Gastroesophageal sphincter (tissue), 4 donors: ENCODE measurements around the gene ALPP. TPM values are rescaled to one million over a fixed set of nuclear protein-coding genes. Genes with fewer than 3 reads are reported as not detected.
"Not testable (repeated sequence)": the region's sequence is repeated elsewhere in the genome, so short reads cannot be mapped to it uniquely, and the experiment has no call there.

Source experiments
- ATAC-seq: fragments of 150-250 bp; one replicate; pipeline ENCODE4 v1.9.1; 2016; ENCODE audit warnings: mild to moderate bottlenecking, moderate library complexity
- H3K27ac ChIP-seq, 4 donors: fragments of 200-600 bp; sonication (generic) in 3 of 4; 1 replicate in 3 of 4; 2 replicates in 1 of 4; pipeline ENCODE4 v1.5.1; 2016 to 2019
- H3K27me3 ChIP-seq: fragments of 200-600 bp; sonication (generic); one replicate; pipeline ENCODE4 v1.5.1; 2019
- H3K36me3 ChIP-seq, 2 donors: fragments of 200-600 bp; sonication (generic); one replicate each; pipeline ENCODE4 v1.5.1; 2019; ENCODE audit warnings: control low read depth in 1 of 2
- H3K4me1 ChIP-seq, 3 donors: fragments of 200-600 bp; sonication (generic); 1 replicate in 2 of 3; 2 replicates in 1 of 3; pipeline ENCODE4 v1.5.1; 2016 to 2019; ENCODE audit warnings: control low read depth in 2 of 3
- H3K4me3 ChIP-seq, 2 donors: fragments of 200-600 bp; sonication (generic); one replicate each; pipeline ENCODE4 v1.5.1; 2019; ENCODE audit warnings: mild to moderate bottlenecking in 1 of 2, moderate library complexity in 1 of 2
- H3K9me3 ChIP-seq, 3 donors: fragments of 200-600 bp; sonication (generic); one replicate each; pipeline ENCODE4 v1.5.1; 2017 to 2019; ENCODE audit warnings: control low read depth in 2 of 3
- EP300 ChIP-seq: sonication (generic); formaldehyde crosslinking; IDR thresholded peaks from one replicate; pipeline ENCODE4 v1.6.1; 2017; ENCODE audit warnings: antibody characterized with exemption, mild to moderate bottlenecking
- POLR2A ChIP-seq, 2 donors: fragments of 450-650 bp; IDR thresholded peaks; one replicate each; pipeline ENCODE4 v1.6.1; 2017; ENCODE audit warnings: antibody characterized with exemption in 2 of 2, mild to moderate bottlenecking in 2 of 2, moderate library complexity in 1 of 2
- POLR2AphosphoS5 ChIP-seq: sonication (generic); formaldehyde crosslinking; IDR thresholded peaks from one replicate; pipeline ENCODE4 v1.6.1; 2017; ENCODE audit warnings: antibody characterized with exemption
- WGBS, 2 donors: methylation state at CpG; one replicate each; pipeline ENCODE4 v1.1.5; 2018; ENCODE audit warnings: low coverage in 1 of 2; 5-methylcytosine and 5-hydroxymethylcytosine counted together
- total RNA-seq, 4 donors: library from RNA; depleted of rRNA; stranded (reverse); fragments of >200 nt; gene quantifications; one replicate each; pipeline ENCODE4 v1.1.0, GENCODE V29; 2016
- TF ChIP-seq, protein P1 (sequence below), 4 experiments: fragments of 200-600 bp in 2 of 4; fragments of 450-650 bp in 2 of 4; sonication (generic) in 1 of 4; IDR thresholded peaks; one replicate each; pipeline ENCODE4 v1.5.1; 2017 to 2019; ENCODE audit warnings: antibody characterized with exemption in 4 of 4, mild to moderate bottlenecking in 2 of 4, moderate library complexity in 2 of 4

The ALPP gene
- total RNA-seq, 4 donors from 2014 or later = not detected

GRCh38 chr2:232336241-232336736 lies 42.3 kb upstream of the ALPP start:
- no peak overlapping the region for H3K27ac ChIP-seq
- TF ChIP-seq POLR2A (IDR thresholded peaks at IDR 0.05) (no peak), EP300 (no peak), POLR2AphosphoS5 (no peak)
- TF ChIP-seq, protein P1, sequence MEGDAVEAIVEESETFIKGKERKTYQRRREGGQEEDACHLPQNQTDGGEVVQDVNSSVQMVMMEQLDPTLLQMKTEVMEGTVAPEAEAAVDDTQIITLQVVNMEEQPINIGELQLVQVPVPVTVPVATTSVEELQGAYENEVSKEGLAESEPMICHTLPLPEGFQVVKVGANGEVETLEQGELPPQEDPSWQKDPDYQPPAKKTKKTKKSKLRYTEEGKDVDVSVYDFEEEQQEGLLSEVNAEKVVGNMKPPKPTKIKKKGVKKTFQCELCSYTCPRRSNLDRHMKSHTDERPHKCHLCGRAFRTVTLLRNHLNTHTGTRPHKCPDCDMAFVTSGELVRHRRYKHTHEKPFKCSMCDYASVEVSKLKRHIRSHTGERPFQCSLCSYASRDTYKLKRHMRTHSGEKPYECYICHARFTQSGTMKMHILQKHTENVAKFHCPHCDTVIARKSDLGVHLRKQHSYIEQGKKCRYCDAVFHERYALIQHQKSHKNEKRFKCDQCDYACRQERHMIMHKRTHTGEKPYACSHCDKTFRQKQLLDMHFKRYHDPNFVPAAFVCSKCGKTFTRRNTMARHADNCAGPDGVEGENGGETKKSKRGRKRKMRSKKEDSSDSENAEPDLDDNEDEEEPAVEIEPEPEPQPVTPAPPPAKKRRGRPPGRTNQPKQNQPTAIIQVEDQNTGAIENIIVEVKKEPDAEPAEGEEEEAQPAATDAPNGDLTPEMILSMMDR (IDR thresholded peaks at IDR 0.05) = no peak
- no peaks in the 10 kb centered on the region for H3K4me1 ChIP-seq
- H3K27me3 ChIP-seq = no peaks in the 10 kb centered on the region
- H3K4me3 ChIP-seq = no peak overlapping the region
- H3K9me3 ChIP-seq = peaks cover 0 to 4% (median 0%) of the 10 kb centered on the region in 3 donors
- H3K36me3 ChIP-seq = peaks cover 0 to 43% of the 10 kb centered on the region in 2 donors
- no peak for ATAC-seq
- no CpG with 5 or more reads among the region's 15 CpGs for WGBS, 2 donors

DNA sequence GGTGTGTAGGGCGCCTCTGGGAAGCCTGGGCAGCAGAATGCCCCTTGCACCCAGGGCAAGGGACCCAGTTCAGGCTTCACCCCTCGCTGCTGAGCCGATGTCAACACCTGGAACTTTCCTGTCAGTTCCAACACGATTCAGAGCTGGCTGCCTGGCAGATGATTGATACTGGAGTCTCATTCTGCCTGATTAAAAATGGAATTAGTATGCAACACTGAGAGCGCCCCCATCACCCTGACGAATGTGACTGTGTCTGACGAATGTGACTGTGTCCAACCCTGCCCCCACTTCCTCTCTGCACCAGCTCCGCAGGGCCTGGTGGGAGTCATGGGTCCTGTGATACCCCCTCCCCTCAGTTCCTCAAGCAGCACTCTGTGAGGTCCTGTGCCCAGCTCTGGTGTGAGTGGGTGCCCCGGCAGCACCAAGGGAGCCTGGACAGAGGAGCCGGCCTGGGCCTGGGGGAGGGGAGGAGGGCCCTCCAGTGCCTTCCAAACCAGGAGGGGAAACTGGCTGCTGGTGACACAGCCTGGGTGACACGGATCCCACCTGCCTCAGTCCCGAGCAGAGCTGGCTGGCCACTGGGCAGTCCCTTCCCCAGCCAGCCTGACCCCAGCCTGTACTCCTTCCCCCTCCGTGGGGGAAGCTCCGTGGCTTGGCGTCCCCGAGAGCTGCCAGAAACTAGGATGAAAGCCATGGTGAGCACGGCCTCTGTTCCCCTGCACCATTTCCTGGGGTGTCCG lies 41.4 kb upstream of the ALPP start:
- WGBS, 2 donors = 67% methylated on average over 3 of the region's 18 CpGs; no CpG with 5 or more reads in 1 of the 2 donors
- TF ChIP-seq EP300 (no peak), POLR2A (IDR thresholded peaks at IDR 0.05) (no peak)
- H3K36me3 ChIP-seq = peaks cover 0 to 43% of the 10 kb centered on the region in 2 donors
- H3K4me3 ChIP-seq = no peak overlapping the region
- H3K4me1 ChIP-seq = no peaks in the 10 kb centered on the region
- no peak for ATAC-seq
- H3K9me3 ChIP-seq = peaks cover 0 to 6% (median 0%) of the 10 kb centered on the region in 3 donors
- no peak overlapping the region for H3K27ac ChIP-seq
- H3K27me3 ChIP-seq = no peaks in the 10 kb centered on the region

- not testable (repeated sequence) for H3K4me3 ChIP-seq, H3K27ac ChIP-seq, H3K27me3 ChIP-seq, H3K4me1 ChIP-seq, ATAC-seq
- peaks cover 0 to 43% of the 10 kb centered on the region in 2 donors for H3K36me3 ChIP-seq
- H3K9me3 ChIP-seq = peaks cover 0 to 14% (median 0%) of the 10 kb centered on the region in 3 donors
- WGBS, 2 donors = no CpG with 5 or more reads among the region's 16 CpGs
These were observed 40.3 kb upstream of the ALPP start for GRCh38 chr2:232338094-232338758.

DNA sequence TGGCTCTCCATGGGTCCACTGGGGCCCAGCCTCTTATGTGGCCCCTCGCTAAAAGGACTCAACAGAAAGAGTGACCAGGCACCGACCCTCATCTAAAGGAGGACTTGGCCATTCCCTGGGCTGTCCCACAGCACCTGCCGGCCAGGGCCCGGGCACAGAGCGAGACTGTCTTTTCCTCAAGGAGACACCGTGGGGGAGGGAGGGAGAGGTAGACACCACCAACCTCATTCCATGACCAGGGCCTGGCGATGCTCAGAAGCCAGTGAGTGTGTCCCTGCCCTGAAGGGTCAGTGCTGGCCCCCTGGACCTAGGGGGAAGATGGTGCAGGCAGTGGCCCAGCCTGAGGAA lies 39.8 kb upstream of the ALPP start:
- no peak for ATAC-seq
- H3K4me1 ChIP-seq = no peaks in the 10 kb centered on the region
- H3K4me3 ChIP-seq = no peak overlapping the region
- TF ChIP-seq EP300 (no peak), POLR2A (IDR thresholded peaks at IDR 0.05) (no peak), POLR2AphosphoS5 (no peak)
- TF ChIP-seq, protein P1 (IDR thresholded peaks at IDR 0.05) = no peak
- peaks cover 0 to 38% of the 10 kb centered on the region in 2 donors for H3K36me3 ChIP-seq
- H3K27me3 ChIP-seq = no peaks in the 10 kb centered on the region
- no CpG with 5 or more reads among the region's 7 CpGs for WGBS, 2 donors
- peaks cover 0 to 17% (median 0%) of the 10 kb centered on the region in 3 donors for H3K9me3 ChIP-seq
- no peak overlapping the region for H3K27ac ChIP-seq

GRCh38 chr2:232339121-232340081 lies 39.1 kb upstream of the ALPP start:
- no peaks in the 10 kb centered on the region for H3K27me3 ChIP-seq
- no peak overlapping the region for H3K4me3 ChIP-seq
- ATAC-seq = no peak
- 89 to 92% methylated on average over 4 to 11 of the region's 23 CpGs for whole genome bisulfite sequencing, 2 donors
- TF ChIP-seq POLR2A (IDR thresholded peaks at IDR 0.05) (no peak), POLR2AphosphoS5 (no peak), EP300 (no peak)
- TF ChIP-seq, protein P1 (IDR thresholded peaks at IDR 0.05) = no peak
- no peak overlapping the region for H3K27ac ChIP-seq
- H3K36me3 ChIP-seq = peaks cover 0 to 31% of the 10 kb centered on the region in 2 donors
- peaks cover 0 to 23% (median 0%) of the 10 kb centered on the region in 3 donors for H3K9me3 ChIP-seq
- H3K4me1 ChIP-seq = no peaks in the 10 kb centered on the region
